ENCODE measurements around the gene DIPK1B.
"Not testable (repeated sequence)": the region's sequence is repeated elsewhere in the genome, so short reads cannot be mapped to it uniquely, and the experiment has no call there.

The DIPK1B gene

GRCh38 chr9:136760834-136761544 is 48.6 kb downstream of the DIPK1B start:
- Histone ChIP-seq H2AFZ (ENCODE audit: low read length) (peak overlapping the region; percentile 92), H3K9ac (ENCODE audit: low read depth, low read length, poor library complexity) (peak overlapping the region; percentile 38), H3K18ac (ENCODE audit: low read length) (peak overlapping the region; percentile 28), H3K4me1 (ENCODE audit: control insufficient read depth in 2 of 2, insufficient read depth in 1 of 2, low read depth in 1 of 2, low read length in 2 of 2) (peaks cover 11% of the 10 kb centered on the region in 2 donors), H3K23ac (ENCODE audit: low read depth, low read length, poor library complexity) (peak overlapping the region; percentile 34), H2BK15ac (ENCODE audit: low read length) (peak overlapping the region; percentile 76)
- not testable (repeated sequence) for H2BK12ac ChIP-seq (ENCODE audit: low read length); H3K4ac ChIP-seq (ENCODE audit: low read length); H3K27me3 ChIP-seq (ENCODE audit: control insufficient read depth in 3 of 3, insufficient read depth in 3 of 3, low read depth in 1 of 3, low read length in 3 of 3); H3K36me3 ChIP-seq (replicated peaks in 1 of 2; ENCODE audit: control insufficient read depth in 2 of 2, insufficient read depth in 2 of 2, low read length in 2 of 2); H3K4me2 ChIP-seq (ENCODE audit: insufficient read depth, low read length, poor library complexity, severe bottlenecking); H3K14ac ChIP-seq (ENCODE audit: low read length); H3K27ac ChIP-seq (replicated peaks; ENCODE audit: low read length); H2AK5ac ChIP-seq (ENCODE audit: low read depth, low read length); H3K4me3 ChIP-seq (ENCODE audit: low read length in 2 of 2); H3K9me3 ChIP-seq (replicated peaks in 1 of 2; ENCODE audit: control insufficient read depth in 2 of 2, insufficient read depth in 1 of 2, low read depth in 1 of 2, low read length in 2 of 2); H2BK120ac ChIP-seq (ENCODE audit: low read depth, low read length); H2BK5ac ChIP-seq (ENCODE audit: low read length); H4K8ac ChIP-seq (ENCODE audit: low read depth, low read length); H3K79me1 ChIP-seq (ENCODE audit: low read depth, low read length); H4K91ac ChIP-seq (ENCODE audit: low read depth, low read length, poor library complexity); DNase-seq (ENCODE audit: low spot score)
- no CpG with 5 or more reads among the region's 22 CpGs for WGBS, 2 donors (ENCODE audit: extremely low coverage in 2 of 2, insufficient read length in 2 of 2, insufficient replicate concordance in 1 of 2)

- H3K18ac ChIP-seq (ENCODE audit: low read length): peak overlapping the region; percentile 84
- H4K8ac ChIP-seq (ENCODE audit: low read depth, low read length): no peak overlapping the region
Observed at GRCh38 chr9:136761545-136761981, 49.2 kb downstream of the DIPK1B start.

DNA sequence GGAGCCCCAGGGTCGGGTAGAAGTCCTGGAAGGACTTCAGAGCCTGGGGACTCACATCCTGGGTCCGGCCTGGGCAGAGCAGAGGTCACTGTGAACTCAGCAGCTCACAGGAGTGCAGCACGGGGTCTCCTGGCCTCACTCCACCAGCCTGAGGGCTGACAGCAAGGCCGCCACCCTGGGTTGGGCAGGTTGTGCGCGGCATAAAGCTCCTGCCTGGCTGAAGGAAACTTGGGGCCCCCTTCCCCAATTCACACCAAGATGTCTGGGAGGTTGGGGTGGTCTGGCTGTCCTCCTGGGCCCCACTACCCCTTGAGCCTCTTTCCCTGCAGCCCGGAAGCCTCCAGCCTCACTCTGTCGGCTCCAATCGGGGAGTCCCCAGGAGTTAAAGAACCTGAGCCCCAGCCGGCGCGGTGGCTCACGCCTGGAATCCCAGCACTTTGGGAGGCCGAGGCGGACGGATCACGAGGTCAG is 49.9 kb downstream of the DIPK1B start:
- H2AFZ ChIP-seq (ENCODE audit: low read length): no peak overlapping the region

More at GRCh38 chr9:136761545-136761981, 49.2 kb downstream of the DIPK1B start:
- H3K14ac ChIP-seq (ENCODE audit: low read length): no peak overlapping the region
- no peaks in the 10 kb centered on the region for H3K36me3 ChIP-seq (replicated peaks in 1 of 2; ENCODE audit: control insufficient read depth in 2 of 2, insufficient read depth in 2 of 2, low read length in 2 of 2)
- H3K23ac ChIP-seq (ENCODE audit: low read depth, low read length, poor library complexity): peak overlapping the region; percentile 67
- no peak overlapping the region for H3K4me3 ChIP-seq (ENCODE audit: low read length in 2 of 2)
- no peak overlapping the region for H3K4ac ChIP-seq (ENCODE audit: low read length)
- peaks cover 11% of the 10 kb centered on the region in 2 donors for H3K4me1 ChIP-seq (ENCODE audit: control insufficient read depth in 2 of 2, insufficient read depth in 1 of 2, low read depth in 1 of 2, low read length in 2 of 2)
- H4K91ac ChIP-seq (ENCODE audit: low read depth, low read length, poor library complexity): no peak overlapping the region
- peak overlapping the region; percentile 62 for H2BK5ac ChIP-seq (ENCODE audit: low read length)
- WGBS, 2 donors (ENCODE audit: extremely low coverage in 2 of 2, insufficient read length in 2 of 2, insufficient replicate concordance in 1 of 2): no CpG with 5 or more reads among the region's 13 CpGs
- H2AK5ac ChIP-seq (ENCODE audit: low read depth, low read length): peak overlapping the region; percentile 98
- H3K9ac ChIP-seq (ENCODE audit: low read depth, low read length, poor library complexity): peak overlapping the region; percentile 64
- H3K27ac ChIP-seq (replicated peaks; ENCODE audit: low read length): no peak overlapping the region
- no peak overlapping the region for H2BK120ac ChIP-seq (ENCODE audit: low read depth, low read length)
- peaks cover 0 to 4% (median 0%) of the 10 kb centered on the region in 3 experiments for H3K27me3 ChIP-seq (ENCODE audit: control insufficient read depth in 3 of 3, insufficient read depth in 3 of 3, low read depth in 1 of 3, low read length in 3 of 3)
- no peak overlapping the region for H2AFZ ChIP-seq (ENCODE audit: low read length)
- H2BK12ac ChIP-seq (ENCODE audit: low read length): peak overlapping the region; percentile 63
- no peaks in the 10 kb centered on the region for H3K9me3 ChIP-seq (replicated peaks in 1 of 2; ENCODE audit: control insufficient read depth in 2 of 2, insufficient read depth in 1 of 2, low read depth in 1 of 2, low read length in 2 of 2)
- H3K4me2 ChIP-seq (ENCODE audit: insufficient read depth, low read length, poor library complexity, severe bottlenecking): no peak overlapping the region
- H3K79me1 ChIP-seq (ENCODE audit: low read depth, low read length): no peaks in the 10 kb centered on the region
- H2BK15ac ChIP-seq (ENCODE audit: low read length): peak overlapping the region; percentile 79
- DNase-seq (ENCODE audit: low spot score): no peak

GRCh38 chr9:136762915-136763648 is 50.7 kb downstream of the DIPK1B start:
- H3K9me3 ChIP-seq (replicated peaks in 1 of 2; ENCODE audit: control insufficient read depth in 2 of 2, insufficient read depth in 1 of 2, low read depth in 1 of 2, low read length in 2 of 2): no peaks in the 10 kb centered on the region
- peak overlapping the region; percentile 97 for H3K18ac ChIP-seq (ENCODE audit: low read length)
- no peak overlapping the region for H4K8ac ChIP-seq (ENCODE audit: low read depth, low read length)
- peak overlapping the region; percentile 99 for H2BK15ac ChIP-seq (ENCODE audit: low read length)
- DNase-seq (ENCODE audit: low spot score): peak; percentile 87
- H3K23ac ChIP-seq (ENCODE audit: low read depth, low read length, poor library complexity): peak overlapping the region; percentile 97
- H4K91ac ChIP-seq (ENCODE audit: low read depth, low read length, poor library complexity): no peak overlapping the region
- no CpG with 5 or more reads among the region's 37 CpGs for WGBS, 2 donors (ENCODE audit: extremely low coverage in 2 of 2, insufficient read length in 2 of 2, insufficient replicate concordance in 1 of 2)
- H3K4ac ChIP-seq (ENCODE audit: low read length): peak overlapping the region; percentile 89
- H3K9ac ChIP-seq (ENCODE audit: low read depth, low read length, poor library complexity): peak overlapping the region; percentile 77
- peaks cover 11% of the 10 kb centered on the region in 2 donors for H3K4me1 ChIP-seq (ENCODE audit: control insufficient read depth in 2 of 2, insufficient read depth in 1 of 2, low read depth in 1 of 2, low read length in 2 of 2)
- H3K79me1 ChIP-seq (ENCODE audit: low read depth, low read length): no peaks in the 10 kb centered on the region
- peak overlapping the region; percentile 46 for H3K27ac ChIP-seq (replicated peaks; ENCODE audit: low read length)
- no peaks in the 10 kb centered on the region for H3K36me3 ChIP-seq (replicated peaks in 1 of 2; ENCODE audit: control insufficient read depth in 2 of 2, insufficient read depth in 2 of 2, low read length in 2 of 2)
- peak overlapping the region; percentile 18 for H3K4me2 ChIP-seq (ENCODE audit: insufficient read depth, low read length, poor library complexity, severe bottlenecking)
- H2AFZ ChIP-seq (ENCODE audit: low read length): peak overlapping the region; percentile 45
- H3K27me3 ChIP-seq (ENCODE audit: control insufficient read depth in 3 of 3, insufficient read depth in 3 of 3, low read depth in 1 of 3, low read length in 3 of 3): peaks cover 0 to 7% (median 2%) of the 10 kb centered on the region in 3 experiments
- no peak overlapping the region for H2BK120ac ChIP-seq (ENCODE audit: low read depth, low read length)
- H2AK5ac ChIP-seq (ENCODE audit: low read depth, low read length): peak overlapping the region; percentile 99
- no peak overlapping the region for H3K14ac ChIP-seq (ENCODE audit: low read length)
- H3K4me3 ChIP-seq (ENCODE audit: low read length in 2 of 2): no peak overlapping the region
- H2BK5ac ChIP-seq (ENCODE audit: low read length): peak overlapping the region; percentile 93
- peak overlapping the region; percentile 97 for H2BK12ac ChIP-seq (ENCODE audit: low read length)

More for the DNA sequence above, 49.9 kb downstream of the DIPK1B start:
- H3K27me3 ChIP-seq (ENCODE audit: control insufficient read depth in 3 of 3, insufficient read depth in 3 of 3, low read depth in 1 of 3, low read length in 3 of 3): peaks cover 0 to 4% (median 0%) of the 10 kb centered on the region in 3 experiments
- no peak overlapping the region for H4K8ac ChIP-seq (ENCODE audit: low read depth, low read length)
- H3K4ac ChIP-seq (ENCODE audit: low read length): no peak overlapping the region
- no peaks in the 10 kb centered on the region for H3K79me1 ChIP-seq (ENCODE audit: low read depth, low read length)
- no peak overlapping the region for H3K4me2 ChIP-seq (ENCODE audit: insufficient read depth, low read length, poor library complexity, severe bottlenecking)
- peak overlapping the region; percentile 62 for H2BK5ac ChIP-seq (ENCODE audit: low read length)
- no peak overlapping the region for H4K91ac ChIP-seq (ENCODE audit: low read depth, low read length, poor library complexity)
- H3K4me1 ChIP-seq (ENCODE audit: control insufficient read depth in 2 of 2, insufficient read depth in 1 of 2, low read depth in 1 of 2, low read length in 2 of 2): peaks cover 11% of the 10 kb centered on the region in 2 donors
- peak overlapping the region; percentile 51 for H3K9ac ChIP-seq (ENCODE audit: low read depth, low read length, poor library complexity)
- no CpG with 5 or more reads among the region's 17 CpGs for WGBS, 2 donors (ENCODE audit: extremely low coverage in 2 of 2, insufficient read length in 2 of 2, insufficient replicate concordance in 1 of 2)
- H3K18ac ChIP-seq (ENCODE audit: low read length): peak overlapping the region; percentile 85
- H3K4me3 ChIP-seq (ENCODE audit: low read length in 2 of 2): no peak overlapping the region
- no peaks in the 10 kb centered on the region for H3K36me3 ChIP-seq (replicated peaks in 1 of 2; ENCODE audit: control insufficient read depth in 2 of 2, insufficient read depth in 2 of 2, low read length in 2 of 2)
- no peak for DNase-seq (ENCODE audit: low spot score)
- no peak overlapping the region for H2BK12ac ChIP-seq (ENCODE audit: low read length)
- peak overlapping the region; percentile 79 for H2BK15ac ChIP-seq (ENCODE audit: low read length)
- no peak overlapping the region for H2BK120ac ChIP-seq (ENCODE audit: low read depth, low read length)
- no peak overlapping the region for H3K14ac ChIP-seq (ENCODE audit: low read length)
- peak overlapping the region; percentile 3 for H2AK5ac ChIP-seq (ENCODE audit: low read depth, low read length)
- no peak overlapping the region for H3K23ac ChIP-seq (ENCODE audit: low read depth, low read length, poor library complexity)
- H3K27ac ChIP-seq (replicated peaks; ENCODE audit: low read length): peak overlapping the region; percentile 48
- H3K9me3 ChIP-seq (replicated peaks in 1 of 2; ENCODE audit: control insufficient read depth in 2 of 2, insufficient read depth in 1 of 2, low read depth in 1 of 2, low read length in 2 of 2): no peaks in the 10 kb centered on the region
